GM18870 (cell line): Measurements from ENCODE around the gene HSP90AB1.

Source experiments
- ATAC-seq: cut with Tn5 transposase; IDR thresholded peaks from one replicate; pipeline ENCODE4 v1.9.1; 2021; ENCODE audit warnings: moderate library complexity; ENCODE audit not compliant: unreplicated experiment

Gene HSP90AB1

DNA sequence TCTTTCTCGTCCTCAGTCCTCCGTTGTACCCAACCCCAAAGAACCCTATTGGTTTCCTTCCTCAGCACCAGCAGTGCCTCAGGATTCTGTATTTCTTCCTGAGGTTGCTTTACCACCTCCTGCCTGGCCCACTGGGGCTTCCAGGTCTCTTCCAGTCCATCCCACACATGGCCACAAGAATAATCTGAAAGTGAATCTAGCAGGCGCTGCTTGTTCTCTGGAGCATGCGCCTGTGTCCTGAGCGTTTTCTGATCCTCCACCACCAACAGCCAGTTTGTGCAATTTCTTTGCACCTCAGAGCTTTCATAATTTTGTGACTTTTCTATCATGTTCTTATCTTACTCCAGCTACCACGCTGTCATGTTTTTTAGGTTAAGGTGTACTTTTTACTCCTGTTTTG, 11.6 kb upstream of the HSP90AB1 start:
- no peak for ATAC-seq

DNA sequence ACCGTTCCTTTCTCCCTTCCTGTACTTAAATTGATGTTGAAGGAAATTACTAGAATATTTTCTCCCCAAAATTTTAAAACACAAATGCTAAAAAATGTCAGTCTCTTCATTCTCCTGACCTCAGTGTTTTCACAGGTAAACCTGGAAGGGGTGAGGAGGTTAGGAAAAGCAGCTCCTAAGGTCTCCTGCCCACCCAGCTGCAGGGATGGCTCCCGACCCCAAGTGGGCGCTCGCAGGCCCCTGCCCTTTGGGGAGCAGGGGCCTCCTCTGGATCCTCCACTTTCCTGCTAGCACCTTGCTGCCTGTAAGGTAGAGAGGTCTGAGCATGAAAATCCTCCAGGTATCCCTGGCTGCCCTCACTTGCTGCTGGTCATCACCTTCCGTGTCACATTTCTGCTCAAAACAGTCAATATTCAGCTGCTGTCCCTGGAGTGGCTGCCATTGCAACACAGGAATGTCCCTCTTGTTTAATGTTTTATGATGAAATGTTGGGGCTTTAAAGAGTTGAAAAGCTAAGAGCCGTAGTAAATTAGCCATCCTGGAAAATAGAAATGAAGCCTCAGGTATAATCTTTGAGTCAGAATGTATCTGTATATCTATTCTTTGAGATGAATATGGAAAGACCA, 10.9 kb upstream of the HSP90AB1 start:
- no peak for ATAC-seq

DNA sequence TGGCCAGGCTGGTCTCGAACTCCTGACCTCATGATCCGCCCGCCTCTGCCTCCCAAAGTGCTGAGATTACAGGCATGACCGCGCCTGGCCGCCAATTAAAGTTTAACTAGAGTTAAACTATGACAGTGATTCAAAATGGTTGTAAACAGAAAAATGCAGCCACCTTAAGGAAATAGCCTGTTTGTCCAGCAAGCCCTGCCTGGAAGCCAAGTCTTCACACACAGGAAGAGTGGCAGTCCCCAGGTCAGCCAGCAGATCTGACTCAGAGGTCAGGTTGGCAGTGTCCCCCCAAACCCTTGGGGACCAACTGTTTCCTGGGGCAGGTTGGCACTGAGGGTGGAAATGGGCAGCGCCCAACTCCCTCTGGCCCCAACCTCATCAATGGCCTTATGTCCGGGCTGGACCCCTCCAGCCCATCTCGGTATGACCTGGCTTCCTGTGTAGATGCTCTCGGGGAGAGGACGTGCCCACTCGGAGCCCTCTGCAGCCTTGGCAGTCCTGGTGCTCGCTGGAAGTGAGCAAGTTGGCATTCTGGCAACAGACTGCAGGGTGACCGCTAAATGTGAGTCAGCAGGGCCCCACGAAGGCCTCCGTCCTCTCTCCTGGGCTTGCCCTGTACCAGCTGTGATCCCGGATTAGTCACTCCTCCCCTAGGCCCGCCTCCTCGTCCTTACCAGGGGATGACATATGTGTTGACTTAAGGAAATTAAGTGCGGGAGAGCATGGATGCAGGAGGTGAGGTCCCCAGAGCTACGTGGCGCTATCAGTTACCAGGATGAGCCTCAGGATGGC, 9.7 kb upstream of the HSP90AB1 start:
- ATAC-seq, result no peak

DNA sequence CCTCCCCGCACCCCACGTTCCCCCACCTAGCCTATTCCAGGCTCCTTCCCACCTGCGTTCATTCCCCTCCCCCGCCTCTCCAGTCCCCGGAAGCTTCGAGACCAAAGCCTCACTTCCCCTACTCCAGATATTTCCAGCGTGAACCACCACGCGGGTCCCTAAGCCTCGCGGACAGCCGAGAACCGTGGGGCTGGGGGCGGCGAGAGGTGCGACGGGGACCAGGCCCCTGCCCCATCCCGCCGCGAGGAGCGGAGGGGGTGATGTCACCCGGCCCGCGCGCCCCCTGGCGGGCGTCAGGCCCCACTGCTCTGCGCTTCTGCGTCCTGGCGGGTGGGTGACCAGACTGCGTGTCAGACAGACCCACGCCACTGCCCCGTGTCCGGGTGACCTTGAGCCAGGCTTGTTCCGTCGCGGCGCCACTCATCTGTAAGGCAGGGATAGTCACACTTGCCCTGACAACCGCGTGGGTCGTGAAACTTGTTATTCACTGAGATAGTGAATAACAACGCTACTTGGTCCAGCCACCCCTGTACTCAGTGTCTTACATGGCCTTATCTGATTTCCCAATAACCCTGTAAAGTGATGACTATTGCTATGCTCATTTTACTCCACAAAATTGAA, 9.0 kb upstream of the HSP90AB1 start:
- no peak for ATAC-seq

DNA sequence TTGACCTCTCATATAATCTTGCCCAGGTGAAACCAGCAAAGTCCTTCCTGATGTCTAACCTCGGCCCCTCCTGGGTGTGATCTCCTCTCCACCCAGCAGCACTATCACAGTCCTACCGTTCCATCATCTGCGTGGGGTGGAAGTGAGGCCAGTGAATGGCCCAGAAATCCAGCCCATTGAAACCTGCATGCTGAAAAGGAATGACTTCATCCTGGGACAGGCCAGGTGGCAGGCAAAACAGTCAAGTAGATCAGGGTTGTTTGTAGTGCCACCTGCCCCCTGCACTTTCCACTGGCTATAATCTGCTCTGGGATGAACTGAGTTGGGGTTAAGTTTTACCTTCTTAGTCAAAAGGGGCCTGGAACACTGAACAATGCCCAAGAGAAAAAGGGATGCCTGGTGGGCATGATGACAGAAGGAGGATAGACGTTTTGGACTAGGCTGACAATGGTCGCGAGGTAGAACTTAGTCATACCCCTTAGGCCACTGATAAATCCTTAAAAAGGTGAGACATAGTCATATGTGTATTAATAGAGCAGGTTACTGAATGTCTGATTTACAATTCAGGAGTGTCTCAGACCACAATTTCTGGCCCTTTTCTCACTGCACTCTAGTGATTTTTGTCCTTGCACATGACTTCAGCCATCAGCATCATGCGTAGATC, 8.1 kb upstream of the HSP90AB1 start:
- ATAC-seq, result no peak

DNA sequence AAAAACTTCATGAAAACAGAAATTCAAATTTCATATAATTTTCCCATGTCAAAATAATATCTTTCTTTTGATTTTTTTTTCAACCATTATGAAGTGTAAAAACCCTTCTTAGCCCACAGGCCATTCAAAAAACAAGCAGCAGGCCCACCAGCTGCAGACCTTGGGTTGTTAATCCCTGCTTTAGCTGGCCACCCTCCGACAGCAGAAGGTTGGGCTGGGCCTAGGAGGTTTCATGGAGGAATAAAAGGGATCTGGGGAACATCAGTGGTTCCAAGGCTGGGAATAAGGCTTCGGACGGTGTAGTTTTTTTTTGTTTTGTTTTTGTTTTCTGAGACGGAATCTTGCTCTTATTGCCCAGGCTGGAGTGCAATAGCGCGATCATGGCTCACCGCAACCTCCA, 3.6 kb upstream of the HSP90AB1 start:
- ATAC-seq, result no peak

DNA sequence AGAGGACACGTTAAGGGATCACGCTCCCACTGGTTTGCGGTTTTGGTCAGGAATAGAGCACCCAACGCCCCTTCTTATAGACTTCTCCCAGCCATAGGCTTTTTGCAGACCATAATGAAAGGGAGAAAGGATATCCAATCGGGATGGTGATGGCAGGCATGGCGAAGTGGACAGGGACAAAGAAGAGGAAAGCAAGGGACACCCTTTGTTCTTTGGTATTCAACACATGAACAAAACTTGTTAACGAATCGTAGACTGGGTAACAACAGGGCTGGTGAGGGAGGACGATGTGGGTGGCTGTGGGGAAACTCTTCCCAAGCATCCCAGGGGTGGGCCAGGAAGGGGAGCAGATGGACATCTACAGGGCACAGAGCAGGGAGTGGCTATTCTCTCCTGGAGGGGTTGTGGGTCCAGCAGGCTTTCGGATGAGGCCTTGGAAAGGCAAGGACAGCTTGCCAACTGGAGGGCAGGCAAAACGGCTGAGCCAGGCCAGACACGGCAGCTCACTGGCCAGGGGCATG, 1.4 kb upstream of the HSP90AB1 start:
- ATAC-seq, result no peak

DNA sequence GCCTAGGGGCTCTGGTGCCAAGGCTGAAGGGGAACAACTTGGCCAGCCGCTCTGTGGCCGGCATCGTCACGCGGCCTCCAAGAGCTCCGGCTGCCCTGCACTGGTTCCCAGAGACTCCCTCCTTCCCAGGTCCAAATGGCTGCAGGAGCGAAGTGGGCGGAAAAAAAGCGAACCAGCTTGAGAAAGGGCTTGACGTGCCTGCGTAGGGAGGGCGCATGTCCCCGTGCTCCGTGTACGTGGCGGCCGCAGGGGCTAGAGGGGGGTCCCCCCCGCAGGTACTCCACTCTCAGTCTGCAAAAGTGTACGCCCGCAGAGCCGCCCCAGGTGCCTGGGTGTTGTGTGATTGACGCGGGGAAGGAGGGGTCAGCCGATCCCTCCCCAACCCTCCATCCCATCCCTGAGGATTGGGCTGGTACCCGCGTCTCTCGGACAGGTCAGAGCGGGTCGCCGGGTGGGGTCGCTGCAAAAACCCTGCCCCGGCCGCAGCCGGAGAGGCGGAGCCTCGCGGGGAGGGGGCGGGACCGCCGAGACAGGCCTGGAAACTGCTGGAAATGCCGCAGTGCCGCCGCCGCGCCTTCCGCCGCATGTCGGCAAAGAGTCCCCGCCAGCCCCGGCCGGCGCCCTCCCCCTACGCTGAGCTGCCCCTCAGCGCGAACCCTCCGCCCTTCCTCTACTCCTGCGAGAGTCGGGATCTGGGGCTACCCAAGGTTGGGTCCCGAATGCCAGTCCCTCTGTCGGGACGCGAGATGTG, 814 bp upstream of the HSP90AB1 start:
- peak; percentile 31 for ATAC-seq

DNA sequence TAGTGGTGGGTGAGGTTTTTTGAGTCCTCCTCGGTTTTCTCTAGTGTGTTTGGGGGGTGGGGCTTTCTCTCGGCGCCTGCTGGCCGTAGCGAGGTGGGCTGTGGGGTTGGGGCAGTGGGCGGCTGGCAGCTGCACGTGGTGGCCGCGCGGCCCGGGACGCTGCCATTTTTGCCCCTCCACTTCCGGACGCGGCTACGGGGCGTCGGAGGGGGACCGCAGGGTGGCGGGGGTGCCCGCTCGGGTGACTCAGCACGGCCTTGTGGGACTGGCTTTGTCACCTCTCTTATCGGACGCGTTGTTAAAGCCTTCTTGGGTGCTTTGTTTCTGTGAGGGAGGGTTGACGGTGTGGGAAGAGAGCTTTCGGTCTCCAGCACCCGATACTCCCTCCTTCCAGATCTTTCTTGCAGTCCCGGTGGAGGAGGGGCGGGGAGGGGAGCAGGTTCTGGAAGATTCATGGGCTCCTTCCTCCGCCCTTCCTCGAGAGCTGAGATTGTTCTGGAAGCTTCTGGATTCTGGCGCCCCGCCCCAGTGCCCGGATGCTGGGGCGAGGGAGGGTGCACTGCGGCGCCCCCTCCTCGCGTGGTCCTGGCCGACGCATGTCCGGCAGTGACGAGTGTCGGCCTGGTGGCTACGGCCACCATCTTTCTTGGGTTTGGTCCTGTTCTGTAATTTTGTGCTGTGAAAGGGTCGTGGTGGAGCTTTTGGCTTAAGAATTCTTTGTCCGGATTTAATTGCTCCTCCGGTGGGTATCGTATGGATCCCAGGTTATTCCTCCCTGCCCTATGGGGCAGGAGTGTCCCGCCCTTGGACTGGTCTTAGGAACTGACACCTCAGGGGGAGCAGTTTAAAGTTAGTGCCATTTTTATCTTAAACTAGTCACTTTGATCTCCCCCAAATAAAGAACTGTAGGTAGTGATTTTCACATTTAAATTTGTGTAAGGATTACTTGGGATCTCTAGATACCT, 719 bp downstream of the HSP90AB1 start:
- ATAC-seq, result peak; percentile 20

DNA sequence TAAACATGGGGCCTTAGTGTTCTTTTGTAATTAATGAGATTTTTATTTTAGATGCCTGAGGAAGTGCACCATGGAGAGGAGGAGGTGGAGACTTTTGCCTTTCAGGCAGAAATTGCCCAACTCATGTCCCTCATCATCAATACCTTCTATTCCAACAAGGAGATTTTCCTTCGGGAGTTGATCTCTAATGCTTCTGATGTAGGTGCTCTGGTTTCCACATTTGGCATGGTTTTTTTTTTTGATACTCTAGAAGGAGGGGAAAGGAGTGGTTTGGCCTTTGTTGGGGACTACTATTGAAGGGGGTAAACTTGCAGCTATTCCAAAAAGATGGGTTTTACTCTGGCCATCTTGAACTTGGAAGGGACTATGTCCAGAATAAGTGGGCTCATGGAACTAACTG, 1.7 kb downstream of the HSP90AB1 start:
- no peak for ATAC-seq

DNA sequence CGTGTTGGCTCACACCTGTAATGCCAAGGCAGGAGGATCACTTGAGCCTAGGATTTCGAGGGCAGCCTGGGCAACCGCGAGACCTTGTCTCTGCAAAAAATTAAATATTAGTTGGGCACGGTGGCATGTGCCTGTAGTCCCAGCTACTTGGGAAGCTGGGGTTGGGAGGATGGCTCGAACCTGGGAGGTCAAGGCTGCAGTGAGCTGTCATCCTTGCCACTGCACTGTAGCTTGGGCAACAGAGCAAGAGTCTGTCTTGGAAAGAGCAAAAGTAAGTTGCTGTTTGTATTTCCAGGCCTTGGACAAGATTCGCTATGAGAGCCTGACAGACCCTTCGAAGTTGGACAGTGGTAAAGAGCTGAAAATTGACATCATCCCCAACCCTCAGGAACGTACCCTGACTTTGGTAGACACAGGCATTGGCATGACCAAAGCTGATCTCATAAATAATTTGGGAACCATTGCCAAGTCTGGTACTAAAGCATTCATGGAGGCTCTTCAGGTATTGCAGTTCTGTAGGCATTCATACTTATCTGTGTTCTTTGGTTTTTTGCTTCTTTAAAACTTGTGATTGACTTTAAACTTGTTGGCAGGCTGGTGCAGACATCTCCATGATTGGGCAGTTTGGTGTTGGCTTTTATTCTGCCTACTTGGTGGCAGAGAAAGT, 2.3 kb downstream of the HSP90AB1 start:
- no peak for ATAC-seq

DNA sequence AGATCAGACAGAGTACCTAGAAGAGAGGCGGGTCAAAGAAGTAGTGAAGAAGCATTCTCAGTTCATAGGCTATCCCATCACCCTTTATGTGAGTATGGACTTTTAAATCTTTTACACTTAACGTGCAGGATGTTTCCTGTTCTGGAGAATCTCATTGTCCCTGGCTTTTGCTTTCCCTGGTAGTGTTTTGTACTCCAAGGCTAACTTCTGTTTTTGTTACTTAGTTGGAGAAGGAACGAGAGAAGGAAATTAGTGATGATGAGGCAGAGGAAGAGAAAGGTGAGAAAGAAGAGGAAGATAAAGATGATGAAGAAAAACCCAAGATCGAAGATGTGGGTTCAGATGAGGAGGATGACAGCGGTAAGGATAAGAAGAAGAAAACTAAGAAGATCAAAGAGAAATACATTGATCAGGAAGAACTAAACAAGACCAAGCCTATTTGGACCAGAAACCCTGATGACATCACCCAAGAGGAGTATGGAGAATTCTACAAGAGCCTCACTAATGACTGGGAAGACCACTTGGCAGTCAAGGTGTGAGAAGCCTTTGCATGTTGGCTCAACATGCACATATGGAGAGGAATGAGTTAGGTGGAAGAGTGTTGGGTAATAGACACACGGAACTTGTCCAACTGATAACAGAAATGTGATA, 3.3 kb downstream of the HSP90AB1 start:
- no peak for ATAC-seq

DNA sequence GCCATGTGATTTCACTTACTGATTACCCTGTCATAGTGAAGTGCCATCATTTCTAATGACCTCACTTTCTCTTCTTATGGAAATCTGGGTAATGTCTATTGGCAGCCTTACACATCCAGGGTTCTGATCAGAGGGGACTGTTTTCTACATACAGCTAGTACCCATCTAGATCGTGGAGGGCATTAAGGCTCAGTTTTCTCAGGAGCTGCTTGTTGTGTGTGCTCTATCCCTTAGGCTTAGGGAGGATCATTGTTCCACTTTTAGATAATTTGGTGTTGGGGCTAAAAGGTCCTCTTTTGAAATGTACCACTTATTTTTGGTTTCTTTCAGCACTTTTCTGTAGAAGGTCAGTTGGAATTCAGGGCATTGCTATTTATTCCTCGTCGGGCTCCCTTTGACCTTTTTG, 3.8 kb downstream of the HSP90AB1 start:
- ATAC-seq, result no peak

DNA sequence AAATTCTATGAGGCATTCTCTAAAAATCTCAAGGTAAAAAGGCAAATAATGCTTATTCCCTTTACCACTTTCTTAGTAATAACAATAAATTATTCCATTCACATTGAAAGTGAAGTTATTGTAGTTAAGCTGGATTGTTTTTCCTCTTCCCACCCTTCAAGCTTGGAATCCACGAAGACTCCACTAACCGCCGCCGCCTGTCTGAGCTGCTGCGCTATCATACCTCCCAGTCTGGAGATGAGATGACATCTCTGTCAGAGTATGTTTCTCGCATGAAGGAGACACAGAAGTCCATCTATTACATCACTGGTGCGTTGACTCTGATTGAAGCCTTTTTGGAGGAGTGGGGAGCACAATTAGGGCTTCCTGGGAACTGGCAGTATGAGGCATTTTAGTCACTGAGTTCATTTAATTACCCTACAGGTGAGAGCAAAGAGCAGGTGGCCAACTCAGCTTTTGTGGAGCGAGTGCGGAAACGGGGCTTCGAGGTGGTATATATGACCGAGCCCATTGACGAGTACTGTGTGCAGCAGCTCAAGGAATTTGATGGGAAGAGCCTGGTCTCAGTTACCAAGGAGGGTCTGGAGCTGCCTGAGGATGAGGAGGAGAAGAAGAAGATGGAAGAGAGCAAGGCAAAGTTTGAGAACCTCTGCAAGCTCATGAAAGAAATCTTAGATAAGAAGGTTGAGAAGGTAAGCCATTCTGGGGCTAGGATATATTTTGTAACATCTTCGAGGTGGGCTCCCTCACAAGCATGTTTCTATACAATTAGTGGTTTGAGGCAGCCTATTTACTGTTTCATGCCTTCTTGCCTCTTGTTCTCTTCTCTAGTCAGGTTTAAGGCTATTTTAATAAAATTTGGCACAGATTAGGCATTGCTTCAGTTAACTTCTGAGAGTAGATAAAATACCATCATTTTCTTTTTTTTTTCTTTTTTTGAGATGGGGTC, 4.9 kb downstream of the HSP90AB1 start:
- ATAC-seq, result no peak

DNA sequence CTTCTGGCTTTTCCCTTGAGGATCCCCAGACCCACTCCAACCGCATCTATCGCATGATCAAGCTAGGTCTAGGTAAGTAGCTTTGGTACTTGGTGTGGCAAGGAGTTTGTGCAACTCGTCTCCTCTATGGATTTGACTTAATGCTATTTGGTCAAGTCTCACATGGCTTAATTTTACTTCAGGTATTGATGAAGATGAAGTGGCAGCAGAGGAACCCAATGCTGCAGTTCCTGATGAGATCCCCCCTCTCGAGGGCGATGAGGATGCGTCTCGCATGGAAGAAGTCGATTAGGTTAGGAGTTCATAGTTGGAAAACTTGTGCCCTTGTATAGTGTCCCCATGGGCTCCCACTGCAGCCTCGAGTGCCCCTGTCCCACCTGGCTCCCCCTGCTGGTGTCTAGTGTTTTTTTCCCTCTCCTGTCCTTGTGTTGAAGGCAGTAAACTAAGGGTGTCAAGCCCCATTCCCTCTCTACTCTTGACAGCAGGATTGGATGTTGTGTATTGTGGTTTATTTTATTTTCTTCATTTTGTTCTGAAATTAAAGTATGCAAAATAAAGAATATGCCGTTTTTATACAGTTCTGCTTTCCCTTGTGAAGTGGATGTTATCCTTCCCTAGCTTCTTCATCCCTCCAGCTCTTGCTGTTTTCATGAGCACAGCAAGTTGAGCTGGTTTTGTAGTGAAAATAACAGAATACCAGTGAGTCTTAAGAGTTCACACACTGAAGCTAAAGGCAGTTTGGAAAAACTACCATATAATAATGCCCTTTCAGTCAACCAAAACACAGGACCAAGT, 6.6 kb downstream of the HSP90AB1 start:
- no peak for ATAC-seq

DNA sequence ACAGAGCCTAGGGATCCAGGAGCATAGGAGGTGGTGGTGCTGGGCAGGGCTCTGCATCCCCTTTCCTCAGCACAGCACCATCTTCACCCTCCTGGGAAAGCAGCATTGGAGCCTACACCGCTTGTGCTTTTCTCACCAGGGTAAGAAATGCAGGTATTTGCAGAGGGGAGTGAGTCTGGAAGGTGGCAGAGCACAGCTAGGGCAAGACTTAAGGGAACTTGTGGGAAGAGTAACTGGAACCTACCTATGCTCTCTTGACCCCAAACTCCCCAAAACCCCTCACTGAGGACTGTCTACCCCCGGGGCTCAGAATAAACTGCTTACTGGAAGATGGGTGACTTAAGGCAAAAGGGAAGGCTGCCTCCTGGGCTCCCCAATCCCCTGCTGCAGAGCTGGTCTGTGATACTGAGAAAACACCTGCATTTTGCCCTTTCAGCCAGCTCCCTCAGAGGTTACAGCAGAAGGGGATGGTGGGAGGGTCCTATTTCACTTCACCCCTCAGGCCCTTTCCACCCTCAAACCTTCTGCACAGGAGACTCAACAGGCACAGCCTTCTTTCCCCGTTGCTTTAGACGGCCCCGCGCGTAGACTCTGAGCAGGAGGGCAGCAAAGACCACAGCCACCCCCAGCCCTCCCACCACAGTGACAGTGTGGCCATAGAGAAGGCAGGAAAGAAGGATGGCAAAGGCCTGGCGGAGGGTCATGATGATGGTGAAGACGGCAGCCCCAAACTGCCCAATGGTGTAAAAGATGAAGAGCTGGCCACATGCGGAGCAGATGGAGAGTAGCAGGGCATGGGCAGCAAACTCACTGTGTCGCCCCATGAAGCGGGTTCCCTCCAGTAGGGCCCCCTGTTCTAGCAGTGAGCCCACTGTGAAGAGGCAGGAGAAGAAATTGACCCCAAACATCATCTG, 7.5 kb downstream of the HSP90AB1 start:
- no peak for ATAC-seq
